Endothelial cell (in vitro differentiated cells): ENCODE results near the gene TJP2. TPM values are rescaled to one million over a fixed set of nuclear protein-coding genes. Genes with fewer than 3 reads are reported as not detected.

Experiments
- DNase-seq: peaks from one replicate; pipeline ENCODE4 v3.0.0; 2021; ENCODE audit warnings: low spot score
- H3K27ac Mint-ChIP-seq: one replicate; pipeline ENCODE4 v1.8.0; 2021; ENCODE audit warnings: mixed read lengths, inconsistent platforms; ENCODE audit not compliant: unreplicated experiment
- H3K27me3 Mint-ChIP-seq: one replicate; pipeline ENCODE4 v1.8.0; 2021; ENCODE audit warnings: mild to moderate bottlenecking, moderate library complexity, mixed read lengths, inconsistent platforms; ENCODE audit not compliant: unreplicated experiment
- H3K36me3 Mint-ChIP-seq: one replicate; pipeline ENCODE4 v1.8.0; 2021; ENCODE audit warnings: mild to moderate bottlenecking, low read depth, mixed read lengths, inconsistent platforms; ENCODE audit not compliant: unreplicated experiment
- H3K4me1 Mint-ChIP-seq: one replicate; pipeline ENCODE4 v1.8.0; 2021; ENCODE audit warnings: mild to moderate bottlenecking, mixed read lengths, inconsistent platforms; ENCODE audit not compliant: unreplicated experiment
- H3K4me3 Mint-ChIP-seq: one replicate; pipeline ENCODE4 v1.8.0; 2021; ENCODE audit warnings: mild to moderate bottlenecking, mixed read lengths, inconsistent platforms; ENCODE audit not compliant: unreplicated experiment
- H3K9me3 Mint-ChIP-seq: one replicate; pipeline ENCODE4 v1.8.0; 2021; ENCODE audit warnings: mixed read lengths, inconsistent platforms; ENCODE audit not compliant: unreplicated experiment
- total RNA-seq: library from RNA; stranded (reverse); fragmentation: NEBNext Ultra II Directional; extraction: Animal tissue kit (Norgen Biotek cat#: 25700); gene quantifications from one replicate; pipeline ENCODE4 v1.2.1, GENCODE V29; 2021; ENCODE audit not compliant: unreplicated experiment
- TF ChIP-seq, protein P1 (sequence below): fragments of 200-600 bp; sonication (generic); IDR thresholded peaks from one replicate; pipeline ENCODE4 v1.5.0; 2021; ENCODE audit warnings: antibody characterized with exemption; ENCODE audit not compliant: unreplicated experiment

TJP2 gene
- total RNA-seq, 1 donor from 2014 or later, result 198 TPM

DNA sequence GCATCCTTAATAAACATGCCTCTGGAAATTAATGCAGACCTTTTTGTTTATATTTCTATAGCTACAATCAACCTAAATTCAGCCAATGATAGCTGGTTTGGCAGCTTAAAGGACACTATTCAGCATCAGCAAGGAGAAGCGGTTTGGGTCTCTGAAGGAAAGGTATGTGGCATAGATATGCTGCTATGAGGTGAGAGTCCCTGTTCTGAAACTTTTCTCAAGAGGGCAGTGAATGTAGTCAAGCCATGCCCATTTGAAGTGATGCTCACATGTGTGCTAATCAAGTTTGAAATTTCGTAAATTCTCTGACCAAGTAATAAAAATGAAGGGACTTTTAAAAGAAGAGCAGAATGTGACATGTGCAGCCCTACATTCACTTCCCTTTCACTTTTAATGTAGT is 72.6 kb downstream of the TJP2 start:
- Mint-ChIP-seq H3K27ac (no peak overlapping the region), H3K4me1 (peaks cover 13% of the 10 kb centered on the region), H3K9me3 (no peaks in the 10 kb centered on the region), H3K4me3 (peak overlapping the region; percentile 72), H3K36me3 (peaks cover 48% of the 10 kb centered on the region), H3K27me3 (peaks cover 4% of the 10 kb centered on the region)
- DNase-seq, result no peak
- TF ChIP-seq, protein P1, sequence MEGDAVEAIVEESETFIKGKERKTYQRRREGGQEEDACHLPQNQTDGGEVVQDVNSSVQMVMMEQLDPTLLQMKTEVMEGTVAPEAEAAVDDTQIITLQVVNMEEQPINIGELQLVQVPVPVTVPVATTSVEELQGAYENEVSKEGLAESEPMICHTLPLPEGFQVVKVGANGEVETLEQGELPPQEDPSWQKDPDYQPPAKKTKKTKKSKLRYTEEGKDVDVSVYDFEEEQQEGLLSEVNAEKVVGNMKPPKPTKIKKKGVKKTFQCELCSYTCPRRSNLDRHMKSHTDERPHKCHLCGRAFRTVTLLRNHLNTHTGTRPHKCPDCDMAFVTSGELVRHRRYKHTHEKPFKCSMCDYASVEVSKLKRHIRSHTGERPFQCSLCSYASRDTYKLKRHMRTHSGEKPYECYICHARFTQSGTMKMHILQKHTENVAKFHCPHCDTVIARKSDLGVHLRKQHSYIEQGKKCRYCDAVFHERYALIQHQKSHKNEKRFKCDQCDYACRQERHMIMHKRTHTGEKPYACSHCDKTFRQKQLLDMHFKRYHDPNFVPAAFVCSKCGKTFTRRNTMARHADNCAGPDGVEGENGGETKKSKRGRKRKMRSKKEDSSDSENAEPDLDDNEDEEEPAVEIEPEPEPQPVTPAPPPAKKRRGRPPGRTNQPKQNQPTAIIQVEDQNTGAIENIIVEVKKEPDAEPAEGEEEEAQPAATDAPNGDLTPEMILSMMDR, result no peak

DNA sequence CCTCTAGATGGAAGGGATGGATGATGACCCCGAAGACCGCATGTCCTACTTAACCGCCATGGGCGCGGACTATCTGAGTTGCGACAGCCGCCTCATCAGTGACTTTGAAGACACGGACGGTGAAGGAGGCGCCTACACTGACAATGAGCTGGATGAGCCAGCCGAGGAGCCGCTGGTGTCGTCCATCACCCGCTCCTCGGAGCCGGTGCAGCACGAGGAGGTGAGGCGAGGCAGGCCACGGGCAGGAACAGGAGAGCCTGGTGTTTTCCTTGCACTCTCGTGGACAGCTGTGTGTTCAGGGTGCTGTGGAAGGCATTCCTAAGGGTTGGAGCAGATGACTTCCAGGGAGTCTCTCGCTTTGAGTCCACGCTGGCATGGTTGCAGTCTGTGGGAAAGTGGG is 73.9 kb downstream of the TJP2 start:
- no peak for DNase-seq
- TF ChIP-seq, protein P1, result no peak
- Mint-ChIP-seq H3K4me3 (peak overlapping the region; percentile 58), H3K27me3 (no peaks in the 10 kb centered on the region), H3K4me1 (peaks cover 21% of the 10 kb centered on the region), H3K9me3 (no peaks in the 10 kb centered on the region), H3K36me3 (peaks cover 52% of the 10 kb centered on the region), H3K27ac (peak overlapping the region; percentile 24)

DNA sequence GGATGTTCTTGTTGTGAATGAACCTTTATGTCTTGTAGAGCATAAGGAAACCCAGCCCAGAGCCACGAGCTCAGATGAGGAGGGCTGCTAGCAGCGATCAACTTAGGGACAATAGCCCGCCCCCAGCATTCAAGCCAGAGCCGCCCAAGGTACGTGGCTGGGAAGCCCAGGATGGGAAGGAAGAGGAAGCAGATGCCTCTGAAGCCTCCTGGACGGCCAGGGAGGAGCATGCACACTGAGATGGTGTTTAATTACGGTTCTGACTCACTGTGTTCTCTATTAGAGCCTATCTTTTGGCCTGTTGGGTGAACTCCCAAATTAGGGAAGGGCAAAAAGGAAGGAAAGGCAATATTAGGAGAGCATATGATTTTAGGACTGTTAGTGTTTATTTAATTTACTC is 75.3 kb downstream of the TJP2 start:
- H3K36me3 Mint-ChIP-seq, result peaks cover 60% of the 10 kb centered on the region
- peaks cover 26% of the 10 kb centered on the region for H3K4me1 Mint-ChIP-seq
- peak overlapping the region; percentile 42 for H3K27ac Mint-ChIP-seq
- H3K9me3 Mint-ChIP-seq, result no peaks in the 10 kb centered on the region
- H3K27me3 Mint-ChIP-seq, result no peaks in the 10 kb centered on the region
- DNase-seq, result peak; percentile 37
- H3K4me3 Mint-ChIP-seq, result no peak overlapping the region
- TF ChIP-seq, protein P1, result no peak

DNA sequence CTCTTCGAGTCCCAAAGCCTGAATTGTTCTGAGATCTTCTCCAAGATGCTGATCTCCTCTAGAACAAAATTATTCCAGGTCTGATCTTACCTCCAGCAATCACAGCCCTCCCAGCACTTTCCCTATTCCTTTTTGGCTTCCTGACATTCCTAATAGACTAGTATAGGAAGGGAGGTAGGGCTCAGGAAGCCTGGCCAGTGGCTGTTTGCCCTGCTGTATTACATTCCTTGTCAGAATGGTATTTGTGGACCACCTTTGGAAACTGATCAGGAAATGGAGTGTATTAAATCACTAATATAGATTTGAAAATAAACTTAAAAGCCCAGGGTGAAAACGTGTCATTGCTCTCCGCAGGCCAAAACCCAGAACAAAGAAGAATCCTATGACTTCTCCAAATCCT is 76.6 kb downstream of the TJP2 start:
- Mint-ChIP-seq H3K4me3 (no peak overlapping the region), H3K4me1 (peaks cover 26% of the 10 kb centered on the region), H3K9me3 (no peaks in the 10 kb centered on the region), H3K27ac (peak overlapping the region; percentile 48), H3K36me3 (peaks cover 59% of the 10 kb centered on the region), H3K27me3 (no peaks in the 10 kb centered on the region)
- TF ChIP-seq, protein P1, result no peak
- no peak for DNase-seq

DNA sequence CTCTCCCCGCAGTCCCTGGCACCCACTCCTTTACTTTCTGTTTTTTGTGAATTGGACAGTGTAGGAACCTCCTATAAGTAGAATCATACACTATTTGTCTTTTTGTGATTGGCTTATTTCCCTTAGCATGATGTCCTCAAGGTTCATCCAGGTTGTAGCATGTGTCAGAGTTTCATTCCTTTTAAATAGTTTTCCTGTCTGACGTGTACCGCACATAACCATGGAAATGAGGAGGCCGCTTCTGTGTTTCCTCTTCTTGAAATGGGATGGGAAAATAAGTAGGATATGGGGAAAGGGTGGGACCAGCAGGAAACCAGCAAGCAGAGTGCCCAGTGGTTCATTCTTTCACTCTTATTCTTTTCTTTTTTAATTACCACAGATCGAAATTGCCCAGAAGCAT is 78.4 kb downstream of the TJP2 start:
- Mint-ChIP-seq H3K27ac (peak overlapping the region; percentile 89), H3K4me3 (peak overlapping the region; percentile 39), H3K9me3 (no peaks in the 10 kb centered on the region), H3K4me1 (peaks cover 26% of the 10 kb centered on the region), H3K36me3 (peaks cover 65% of the 10 kb centered on the region), H3K27me3 (no peaks in the 10 kb centered on the region)
- no peak for DNase-seq
- TF ChIP-seq, protein P1, result no peak
